Choroid plexus epithelial cell (primary cell): ENCODE data around the gene TMEM30A.

Experiments
- DNase-seq: peaks from one replicate; pipeline ENCODE4 v3.0.0-alpha.2; 2010; ENCODE audit warnings: low read depth
- H3K4me3 ChIP-seq: 2 replicates; pipeline ENCODE4 v1.5.1; 2011; ENCODE audit warnings: low read depth, mild to moderate bottlenecking, control low read depth, low read length, moderate library complexity
- CTCF ChIP-seq: conservative IDR thresholded peaks from 2 replicates; pipeline ENCODE4 v1.5.1; 2011; ENCODE audit warnings: low read depth, mild to moderate bottlenecking, control low read depth, inconsistent platforms, low read length, moderate library complexity

The TMEM30A gene

GRCh38 chr6:75278474-75279077 is 6.0 kb downstream of the TMEM30A start:
- TF ChIP-seq CTCF: no peak
- DNase-seq: no peak
- H3K4me3 ChIP-seq: no peak overlapping the region

- TF ChIP-seq CTCF: no peak
- no peak overlapping the region for H3K4me3 ChIP-seq
- peak; percentile 76 for DNase-seq
Observed at GRCh38 chr6:75275067-75275466, 9.5 kb downstream of the TMEM30A start.

GRCh38 chr6:75273009-75273408 is 11.6 kb downstream of the TMEM30A start:
- TF ChIP-seq CTCF: no peak
- DNase-seq: no peak
- no peak overlapping the region for H3K4me3 ChIP-seq

GRCh38 chr6:75272145-75272840 is 12.3 kb downstream of the TMEM30A start:
- DNase-seq: peak; percentile 83
- no peak overlapping the region for H3K4me3 ChIP-seq
- TF ChIP-seq CTCF: no peak

- TF ChIP-seq CTCF: no peak
- DNase-seq: no peak
- H3K4me3 ChIP-seq: no peak overlapping the region
Observed at GRCh38 chr6:75268988-75269354, 15.6 kb downstream of the TMEM30A start.

GRCh38 chr6:75268121-75268987 is 16.2 kb downstream of the TMEM30A start:
- H3K4me3 ChIP-seq: no peak overlapping the region
- DNase-seq: no peak
- no peak for TF ChIP-seq CTCF
